ENCODE results near the gene AGPAT3.

Gene AGPAT3

DNA sequence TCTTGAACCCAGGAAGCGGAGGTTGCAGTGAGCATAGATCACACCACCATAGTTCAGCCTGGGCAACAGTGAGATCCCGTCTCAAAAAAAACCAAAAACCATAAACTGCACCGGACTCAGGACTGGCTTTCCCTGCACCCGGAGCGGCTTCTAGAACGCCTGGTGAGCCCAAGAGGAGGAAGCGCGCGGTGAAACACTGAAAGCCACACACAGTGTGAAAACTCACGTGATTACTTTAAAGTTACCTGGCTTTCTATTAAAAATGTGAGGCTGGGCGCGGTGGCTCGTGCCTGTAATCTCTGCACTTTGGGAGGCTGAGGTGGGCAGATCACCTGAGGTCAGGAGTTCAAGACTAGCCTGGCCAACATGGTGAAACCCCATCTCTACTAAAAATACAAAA, 140.0 kb downstream of the AGPAT3 start:
- DNase-seq, result no peak

DNA sequence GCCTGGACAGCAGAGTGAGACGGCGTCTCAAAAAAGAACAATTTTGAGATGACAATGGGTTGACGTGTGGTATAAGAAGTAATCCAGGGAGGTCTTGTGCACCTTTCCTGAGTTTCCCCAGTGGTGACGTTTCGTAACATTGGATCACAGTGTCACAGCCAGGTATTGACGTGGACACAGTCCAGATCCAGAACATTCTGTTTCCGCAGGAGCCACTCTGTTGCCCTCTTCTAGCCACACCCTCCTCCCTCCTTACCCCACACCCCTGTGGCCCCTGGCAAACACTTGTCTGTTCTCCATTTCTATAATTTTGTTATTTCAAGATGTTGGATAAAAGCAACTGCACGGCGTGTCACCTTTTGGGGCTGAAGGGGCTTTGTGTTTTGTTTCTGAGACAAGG, 140.6 kb downstream of the AGPAT3 start:
- DNase-seq, result no peak

DNA sequence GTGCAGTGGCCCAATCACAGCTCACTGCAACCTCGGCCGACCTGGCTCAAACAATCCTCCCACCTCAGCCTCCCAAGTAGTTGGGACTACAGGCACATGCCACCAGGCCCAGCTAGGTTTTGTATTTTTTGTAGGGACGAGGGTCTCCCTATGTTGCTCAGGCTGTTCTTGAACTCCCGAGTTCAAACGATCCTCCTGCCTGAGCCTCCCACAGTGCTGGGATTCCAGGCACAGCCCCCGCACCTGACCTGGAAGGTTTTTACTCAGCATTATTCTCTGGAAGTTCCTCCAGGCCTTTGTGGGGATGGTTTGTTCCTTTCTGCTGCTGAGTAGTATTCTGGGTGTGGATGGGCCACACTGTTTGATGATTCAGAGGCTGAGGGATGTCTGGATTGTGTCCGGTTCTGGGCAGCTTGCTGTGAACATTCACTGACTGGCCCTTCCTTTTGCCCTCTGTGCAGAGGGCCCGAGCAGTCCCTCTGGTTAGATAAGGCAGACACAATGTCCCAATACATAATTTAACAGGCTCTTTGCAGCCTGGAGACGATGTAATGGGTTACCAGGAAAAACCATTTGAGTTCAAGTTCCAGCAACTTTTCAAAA, 141.1 kb downstream of the AGPAT3 start:
- DNase-seq, result no peak

DNA sequence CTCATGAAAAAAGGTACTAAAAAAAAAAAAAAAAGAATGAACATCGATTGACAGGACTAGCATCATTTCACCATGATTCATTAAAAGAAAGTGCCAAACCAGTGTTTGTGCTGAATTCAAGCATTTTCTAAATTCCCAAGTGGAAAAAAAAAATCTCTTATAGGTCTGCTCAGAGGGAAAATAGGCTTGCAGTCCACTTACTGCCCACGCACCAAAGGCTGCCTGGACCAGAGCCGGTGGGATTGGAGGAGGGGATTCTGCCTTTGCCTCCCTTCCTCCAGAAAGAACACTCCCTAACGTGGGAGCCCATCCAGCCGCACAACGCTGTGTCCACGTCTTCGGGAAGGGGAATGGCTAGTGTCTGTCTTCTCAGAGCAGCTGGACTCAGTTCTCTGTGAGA, 141.6 kb downstream of the AGPAT3 start:
- DNase-seq, result no peak

DNA sequence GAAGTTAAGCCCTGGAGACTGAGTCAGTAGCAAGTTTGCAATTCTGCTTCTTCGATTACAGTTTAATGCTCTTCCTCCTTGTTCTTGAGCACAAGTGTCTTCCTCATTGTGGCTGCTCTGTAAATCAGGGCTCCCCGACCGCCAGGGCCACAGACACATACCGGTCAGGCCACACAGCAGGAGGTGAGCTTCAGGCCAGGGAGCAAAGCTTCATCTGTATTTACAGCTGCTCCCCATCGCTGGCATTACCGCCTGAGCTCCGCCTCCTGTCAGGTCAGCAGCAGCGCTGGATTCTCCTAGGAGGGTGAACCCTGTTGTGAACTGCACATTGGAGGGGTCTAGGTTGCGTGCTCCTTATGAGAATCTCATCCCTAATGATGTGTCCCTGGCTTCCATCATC, 145.4 kb downstream of the AGPAT3 start:
- peak; percentile 7 for DNase-seq

DNA sequence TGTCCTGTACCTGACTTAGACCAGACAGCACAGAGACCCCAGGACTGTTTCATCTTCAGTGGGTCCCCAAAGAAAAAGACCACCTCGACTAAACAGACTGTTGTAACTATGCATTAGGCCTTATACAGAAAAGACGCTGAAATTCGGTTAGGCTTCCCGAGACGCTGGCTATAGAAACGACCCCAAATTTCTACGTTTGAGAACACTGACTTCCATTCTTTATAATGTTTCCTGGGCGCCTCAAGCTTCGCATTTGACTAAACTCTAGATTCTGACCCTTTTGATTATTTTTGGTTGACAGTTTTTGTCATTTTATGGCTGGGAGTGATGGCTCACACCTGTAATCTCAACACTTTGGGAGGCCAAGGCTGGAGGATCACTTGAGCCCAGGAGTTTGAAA, 146.1 kb downstream of the AGPAT3 start:
- no peak for DNase-seq

DNA sequence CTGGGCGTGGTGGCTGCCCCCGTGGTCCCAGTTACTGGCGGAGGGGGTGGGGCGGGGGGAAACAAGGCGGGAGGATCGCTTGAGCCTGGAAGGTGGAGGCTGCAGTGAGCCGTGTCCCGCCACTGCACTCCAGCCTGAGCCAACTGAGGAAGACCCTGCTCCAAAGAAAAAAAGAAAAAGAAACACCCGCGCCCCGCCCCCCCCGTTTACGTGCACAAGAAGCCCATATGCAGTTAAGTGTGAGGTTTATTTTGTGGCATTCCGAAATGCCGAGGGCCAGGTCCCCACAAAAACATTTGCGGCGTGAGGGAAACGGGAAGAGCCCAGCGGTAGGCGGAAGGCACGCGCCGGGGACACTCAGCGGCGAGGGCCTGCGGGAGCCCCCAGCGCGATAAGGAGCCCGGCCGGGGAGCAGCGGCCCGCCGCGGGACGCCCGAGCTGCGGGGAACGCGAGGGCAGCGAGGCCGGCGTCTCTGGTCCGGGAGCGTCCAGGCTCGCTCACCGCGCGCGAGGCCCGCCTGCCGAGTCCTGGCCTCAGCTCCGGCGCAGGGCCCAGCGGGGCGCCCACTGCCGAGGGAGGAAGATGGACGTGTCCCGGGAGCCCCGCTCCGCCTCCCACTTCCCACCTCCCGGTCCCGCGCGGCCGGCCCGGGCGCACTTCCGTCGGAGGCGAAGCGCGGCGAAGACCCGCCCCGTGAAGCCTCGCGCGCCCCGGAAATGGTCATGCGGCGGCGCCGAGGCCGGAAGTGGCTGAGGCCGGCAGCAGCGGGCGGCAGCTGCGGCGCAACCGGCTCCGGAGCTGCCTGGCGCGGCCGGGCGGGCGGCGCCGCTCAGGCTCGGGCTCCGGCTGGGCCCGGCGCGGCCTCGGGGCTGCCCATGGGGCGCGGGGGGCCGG, 146.8 kb downstream of the AGPAT3 start, which contains the start of gene TRAPPC10:
Gene TRAPPC10, plus strand, starts transcription at position 731 of the 895 bp plus-strand sequence. CDS start 185 bp downstream, outside the sequence.
- peak; percentile 59 for DNase-seq

DNA sequence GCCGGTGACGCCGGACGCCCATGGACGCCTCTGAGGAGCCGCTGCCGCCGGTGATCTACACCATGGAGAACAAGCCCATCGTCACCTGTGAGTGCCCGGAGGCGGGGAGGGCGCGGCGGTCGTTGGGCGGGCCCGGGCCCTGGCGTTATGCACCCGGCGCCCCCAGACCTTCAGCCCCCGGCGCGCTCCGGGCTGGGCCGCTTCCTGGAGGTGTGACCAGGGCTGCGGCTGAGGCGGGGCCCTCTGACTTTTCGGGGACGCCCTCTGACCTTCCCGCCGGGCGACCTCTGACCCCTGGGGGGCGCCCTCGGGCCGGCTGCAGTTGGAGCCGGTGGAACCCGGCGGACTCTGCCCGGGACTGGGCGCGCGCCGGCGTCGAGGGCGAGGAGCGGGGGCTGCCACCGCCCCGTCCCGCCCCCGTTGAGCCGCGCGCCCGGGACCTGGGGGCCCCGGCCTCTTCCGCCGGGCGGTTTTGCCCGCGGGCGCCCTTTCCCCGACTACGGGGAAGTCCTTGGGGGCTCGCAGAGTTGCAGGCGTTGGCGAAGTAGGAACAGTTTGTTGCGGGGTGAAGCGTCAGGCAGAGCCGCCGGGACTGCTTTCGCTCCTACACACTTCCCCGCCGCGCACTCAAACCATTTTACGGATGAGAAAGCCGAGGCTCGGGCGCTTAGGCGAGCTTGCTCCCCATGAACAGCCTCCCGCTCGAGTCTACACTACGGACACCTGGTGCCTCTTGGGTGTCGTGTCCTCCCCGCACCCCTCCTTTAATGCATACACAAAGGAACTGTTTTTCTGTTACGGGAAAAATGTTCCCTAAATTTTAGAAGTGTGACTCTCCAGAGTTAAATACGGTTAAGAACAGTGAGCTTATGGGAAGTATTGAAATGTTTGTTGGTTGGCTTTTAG, 147.7 kb downstream of the AGPAT3 start:
- DNase-seq, result peak; percentile 76

DNA sequence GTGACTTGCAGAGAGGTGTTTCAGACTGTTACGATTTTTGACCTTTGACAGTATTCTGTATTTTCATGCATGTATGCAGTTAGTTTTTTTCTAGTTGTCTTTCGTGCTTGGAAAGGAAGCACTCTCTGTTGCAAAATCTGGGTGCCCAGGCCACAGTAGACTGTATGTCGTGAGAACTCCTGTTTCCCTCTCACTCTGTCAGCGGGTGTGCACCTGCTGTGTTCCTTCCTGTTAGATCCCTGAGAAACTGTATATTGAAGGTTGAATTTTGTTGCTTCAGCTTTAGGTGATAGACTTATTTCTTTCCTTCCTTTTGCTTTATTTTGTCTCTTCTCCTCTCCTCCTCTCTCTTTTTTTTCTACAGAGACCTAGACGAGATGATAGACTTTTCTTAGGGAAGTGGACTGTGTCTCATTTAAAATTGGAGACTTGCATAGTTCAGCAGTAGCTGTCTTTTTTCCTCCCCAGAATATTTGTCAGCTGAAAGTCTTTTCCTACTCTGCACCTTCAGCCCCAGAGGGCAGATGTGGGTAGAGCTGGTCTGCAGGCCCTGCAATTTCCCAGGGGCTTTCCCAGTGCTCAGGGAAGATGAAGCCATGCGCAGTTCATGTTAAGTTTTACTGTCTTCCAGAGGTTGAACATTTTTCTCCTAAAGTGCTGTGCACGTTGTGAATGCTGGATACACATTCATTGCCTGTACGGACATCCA, 148.5 kb downstream of the AGPAT3 start:
- peak; percentile 85 for DNase-seq

DNA sequence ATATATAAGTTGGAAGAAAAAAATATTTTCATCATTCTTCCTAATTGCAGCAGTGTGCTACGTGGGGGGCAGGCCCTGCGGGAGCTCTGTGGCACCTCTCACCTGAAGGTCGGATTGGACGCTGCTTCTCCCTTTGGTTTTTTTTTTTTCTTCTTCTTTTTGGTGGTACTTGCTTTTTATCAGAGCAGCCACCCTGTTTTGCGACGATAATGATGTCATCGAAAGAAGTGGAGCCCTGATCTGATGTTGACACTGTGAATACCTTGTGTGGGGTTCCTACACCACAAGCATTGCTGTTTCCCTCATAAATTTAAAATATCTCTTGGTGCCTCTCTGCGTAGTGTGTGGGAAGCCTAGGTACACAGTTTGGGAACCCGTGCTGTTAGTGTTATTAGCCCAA, 152.6 kb downstream of the AGPAT3 start:
- DNase-seq, result no peak

DNA sequence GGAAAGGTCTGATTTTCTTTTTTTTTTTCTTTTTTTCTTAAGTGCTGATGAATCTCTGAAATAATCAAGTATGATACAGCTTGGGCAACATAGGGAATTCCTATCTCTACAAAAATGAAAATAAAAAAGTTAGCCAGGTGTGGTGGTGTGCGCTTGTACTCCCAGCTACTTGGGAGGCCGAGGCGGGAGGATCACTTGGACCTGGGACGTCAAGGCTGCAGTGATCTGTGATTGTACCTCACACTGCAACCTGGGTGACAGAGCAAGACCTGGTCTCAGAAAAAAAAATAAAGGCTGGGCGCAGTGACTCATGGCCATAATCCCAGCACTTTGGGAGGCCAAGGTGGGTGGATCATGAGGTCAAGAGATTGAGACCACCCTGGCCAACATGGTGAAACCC, 153.1 kb downstream of the AGPAT3 start:
- DNase-seq, result no peak

DNA sequence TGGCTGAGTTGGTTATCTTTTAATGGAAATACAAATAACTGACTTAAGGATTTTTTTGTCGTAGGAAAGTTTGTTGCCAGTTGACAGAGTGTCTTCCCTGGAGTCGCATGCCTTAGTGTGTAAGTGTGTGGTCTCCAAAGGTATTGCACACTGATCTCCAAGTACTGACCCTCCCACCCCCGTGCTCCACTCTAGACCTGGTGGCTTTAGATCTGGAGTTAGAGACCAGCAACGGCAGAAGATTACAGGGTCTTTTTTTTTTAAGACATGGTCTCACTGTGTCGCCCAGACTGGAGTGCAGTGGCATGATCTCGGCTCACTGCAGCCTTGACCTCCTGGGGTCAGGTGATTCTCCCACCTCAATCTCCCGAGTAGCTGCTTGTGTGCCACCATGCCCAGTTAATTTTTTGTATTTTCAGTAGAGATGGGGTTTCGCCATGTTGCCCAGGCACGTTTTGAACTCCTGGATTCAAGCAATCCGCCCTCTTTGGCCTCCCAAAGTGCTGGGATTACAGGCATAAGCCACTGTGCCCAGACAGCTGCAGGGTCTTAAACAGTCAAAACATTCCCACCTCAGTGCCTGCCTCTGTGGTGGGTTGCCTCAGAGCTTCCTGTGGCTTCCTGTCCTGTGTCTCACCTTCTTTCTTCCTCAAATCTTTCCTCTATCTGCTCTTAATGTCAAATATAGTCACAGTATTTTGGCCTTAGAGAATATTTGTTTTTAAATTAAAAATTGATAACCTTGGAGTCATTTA, 154.0 kb downstream of the AGPAT3 start:
- peak; percentile 38 for DNase-seq

DNA sequence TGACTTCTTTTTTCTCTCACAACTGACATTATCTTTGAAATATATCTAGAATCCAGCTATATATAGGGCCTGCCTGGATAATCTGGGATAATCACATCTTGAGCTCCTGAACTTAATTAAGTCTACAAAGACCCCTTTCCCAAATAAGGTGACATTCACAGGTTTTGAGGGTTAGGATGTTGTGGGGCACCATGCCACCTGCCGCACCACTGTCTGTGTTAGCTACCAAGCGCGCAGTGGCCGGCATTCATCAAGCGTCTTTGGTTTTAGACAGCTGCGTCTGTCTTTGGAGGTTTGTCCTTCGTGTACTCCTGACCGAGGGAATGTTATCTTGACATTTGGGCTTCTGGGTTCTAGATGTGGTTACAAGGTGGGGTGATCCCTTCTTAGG, 154.5 kb downstream of the AGPAT3 start:
- DNase-seq, result no peak

DNA sequence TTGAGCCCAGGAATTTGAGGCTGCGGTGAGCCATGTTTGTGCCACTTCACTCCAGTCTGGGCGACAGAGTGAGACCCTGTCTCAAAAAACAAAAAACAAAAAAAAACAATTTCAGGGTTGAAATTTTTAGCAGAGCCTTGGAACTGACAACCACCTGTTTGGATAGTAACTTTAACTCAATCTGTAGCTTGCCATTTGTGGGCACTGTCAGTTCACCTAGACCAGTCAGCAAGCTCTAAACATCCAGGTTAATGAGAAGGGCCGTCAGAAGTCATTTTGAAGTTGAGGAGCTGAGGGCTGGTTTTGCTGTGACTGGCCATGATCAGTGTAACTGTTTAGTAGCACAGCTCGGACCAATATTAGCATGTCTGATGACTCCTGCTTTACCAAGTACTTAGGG, 155.5 kb downstream of the AGPAT3 start:
- no peak for DNase-seq

DNA sequence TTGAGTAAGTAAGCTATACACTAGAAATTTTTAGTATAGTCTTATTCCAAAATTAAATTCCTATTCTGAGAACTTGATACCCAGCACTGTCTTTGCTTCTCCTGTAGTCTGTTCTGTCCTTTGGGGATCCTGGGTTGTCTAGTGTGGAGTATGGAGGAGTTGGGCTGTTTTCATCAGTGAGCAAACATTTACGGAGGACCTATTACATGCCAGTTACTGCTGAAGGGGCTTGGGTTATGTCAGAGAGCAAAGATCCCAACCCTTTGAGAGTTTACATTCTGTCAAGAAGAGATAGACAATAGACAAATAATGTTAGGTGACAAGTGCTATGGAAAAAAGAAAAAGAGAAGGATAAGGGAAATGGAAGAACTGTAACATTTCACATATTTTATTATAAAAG, 156.0 kb downstream of the AGPAT3 start:
- DNase-seq, result no peak

DNA sequence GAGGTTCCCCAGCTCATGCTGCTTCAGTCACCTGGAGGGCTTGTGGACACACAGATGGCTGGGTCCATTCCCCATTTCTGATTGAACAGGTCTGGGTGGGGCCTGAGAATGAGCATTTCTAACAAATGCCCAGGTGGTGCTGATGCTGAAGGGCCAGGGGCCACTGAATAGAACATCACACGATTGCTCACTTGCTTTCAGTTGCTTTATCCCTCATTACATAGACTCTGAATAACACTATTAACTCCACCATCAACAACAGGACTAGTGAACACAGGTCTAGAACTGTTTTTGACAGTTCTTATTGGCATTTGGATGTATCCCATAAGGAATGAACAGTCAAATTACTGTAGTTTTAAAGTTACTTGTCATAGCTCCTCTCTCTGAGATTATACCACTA, 159.2 kb downstream of the AGPAT3 start:
- DNase-seq, result no peak

DNA sequence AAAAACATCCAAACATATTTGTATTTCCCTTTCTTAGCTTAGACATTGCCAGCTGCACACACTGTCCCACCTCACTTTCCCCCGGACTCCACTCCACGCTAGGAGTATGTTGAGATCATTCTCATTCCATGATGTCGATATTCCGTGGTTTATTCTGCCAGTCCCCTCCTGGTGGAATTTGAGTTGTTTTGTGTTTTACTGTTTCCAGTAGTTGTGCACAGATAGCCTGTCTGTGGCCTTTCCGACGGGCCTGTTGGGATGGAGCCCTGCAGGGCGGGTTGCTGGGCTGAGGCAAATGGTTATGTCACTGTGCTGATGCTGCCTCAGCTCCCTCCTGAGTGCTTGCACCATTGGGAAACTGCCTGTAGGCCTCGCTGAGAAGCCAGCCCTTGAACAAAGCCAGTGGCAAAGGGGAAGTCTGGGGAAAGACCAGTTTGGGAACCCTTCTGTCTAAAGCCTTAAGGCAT, 159.9 kb downstream of the AGPAT3 start:
- DNase-seq, result peak; percentile 82

DNA sequence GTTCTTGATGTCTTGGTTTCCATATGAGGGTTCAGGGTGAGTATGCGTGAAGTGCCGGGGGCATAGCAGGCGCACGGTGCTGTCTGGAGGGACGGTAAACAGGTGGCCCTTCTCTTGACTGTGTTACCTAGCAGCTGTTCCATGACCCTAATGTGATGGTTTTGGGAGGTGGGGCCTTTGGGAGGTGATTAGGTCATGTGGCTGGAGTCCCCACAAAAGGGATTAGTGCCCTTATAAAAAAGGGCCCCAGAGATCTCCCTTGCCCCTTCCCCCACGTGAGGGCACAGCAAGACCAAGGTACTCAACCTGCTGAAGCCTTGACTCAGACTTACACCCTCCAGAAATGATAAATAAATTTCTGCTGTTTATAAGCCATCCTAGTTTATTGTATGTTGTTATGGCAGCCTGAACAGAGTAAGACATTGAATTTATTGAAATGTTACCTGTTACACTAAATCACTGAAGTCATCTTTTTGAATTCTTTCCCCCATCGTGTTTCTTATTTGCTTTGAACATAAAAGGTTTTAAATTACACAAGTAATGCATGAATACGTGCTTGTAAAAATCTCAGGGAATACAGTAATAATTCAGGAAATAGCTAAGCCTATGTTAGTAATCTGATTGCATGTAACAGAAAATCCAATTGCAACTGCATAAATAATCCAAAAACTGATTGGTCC, 162.7 kb downstream of the AGPAT3 start:
- no peak for DNase-seq

DNA sequence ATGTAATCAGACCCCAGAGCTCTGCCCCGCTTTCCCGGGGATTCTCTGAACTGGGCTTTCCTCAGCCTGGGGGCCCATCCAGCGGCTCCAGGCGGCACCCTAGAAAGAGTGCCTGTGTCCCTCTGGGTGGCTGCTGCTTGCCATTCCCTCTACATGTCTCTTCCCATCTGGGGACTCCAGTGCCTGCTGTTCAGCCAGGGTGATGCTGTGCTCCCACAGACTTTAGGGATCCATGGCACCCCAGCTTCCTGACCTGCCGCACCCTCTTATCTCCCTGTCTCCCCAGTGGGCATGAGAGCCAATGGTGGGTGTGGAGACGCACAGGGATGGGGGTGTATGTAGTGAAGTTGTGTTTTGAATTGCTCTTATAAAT, 163.2 kb downstream of the AGPAT3 start:
- no peak for DNase-seq

DNA sequence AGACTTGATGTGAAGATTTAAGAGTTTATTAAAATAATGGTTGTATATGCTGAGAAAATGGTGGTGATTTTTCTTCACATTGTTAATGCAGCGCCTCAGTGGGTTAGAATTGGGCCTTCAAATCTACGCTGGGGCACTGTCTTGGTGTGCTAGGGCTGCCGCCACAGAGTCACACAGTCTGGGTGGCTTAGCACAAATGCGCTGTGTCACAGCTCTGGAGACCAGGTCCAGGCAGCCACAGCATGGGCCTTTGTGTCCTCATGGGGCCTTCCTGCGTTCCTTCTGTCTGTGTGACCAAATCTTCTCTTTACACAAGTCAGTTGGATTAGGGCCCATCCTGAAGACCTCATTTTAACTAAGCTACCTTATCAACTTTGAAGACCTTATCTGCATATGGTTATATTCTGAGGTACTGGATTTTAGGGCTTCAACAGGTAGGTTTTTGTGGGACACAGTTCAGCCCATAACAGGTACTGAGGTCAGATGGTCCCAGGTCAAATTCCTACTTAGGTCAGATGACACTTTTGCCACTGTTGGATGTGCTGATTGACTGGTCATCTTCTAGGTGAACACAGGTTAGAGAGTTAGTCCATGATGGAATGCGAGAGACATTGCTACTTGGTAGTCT, 164.6 kb downstream of the AGPAT3 start:
- no peak for DNase-seq

DNA sequence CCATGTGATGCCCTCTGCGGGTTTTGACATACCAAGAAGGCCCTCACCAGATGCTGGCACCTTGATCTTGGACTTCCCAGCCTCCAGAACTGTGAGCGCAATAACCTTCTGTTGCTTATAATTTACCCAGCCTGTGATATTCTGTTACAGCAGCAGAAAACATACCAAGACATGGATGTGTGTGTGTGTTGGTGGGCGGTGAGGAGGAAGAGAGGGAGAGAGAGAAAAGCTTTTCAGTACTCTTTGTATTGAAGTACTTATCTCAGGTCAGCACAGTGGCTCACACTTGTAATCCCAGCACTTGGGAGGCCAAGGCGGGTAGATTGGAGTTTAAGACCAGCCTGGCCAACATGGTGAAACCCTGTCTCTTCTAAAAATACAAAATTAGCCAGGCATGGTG, 170.2 kb downstream of the AGPAT3 start:
- no peak for DNase-seq
